ENCODE results near the gene CCDC33. TPM values are rescaled to one million over a fixed set of nuclear protein-coding genes. Genes with fewer than 3 reads are reported as not detected.

CCDC33 gene
- total RNA-seq, 1 experiment from 2014 or later = not detected

GRCh38 chr15:74261685-74262084 lies 25.6 kb downstream of the CCDC33 start:
- CTCF ChIA-PET = no interaction called here
- DNase-seq = no peak
- H3K27me3 Mint-ChIP-seq (ENCODE audit: insufficient read depth, unreplicated experiment) = peaks cover 22% of the 10 kb centered on the region
- H3K27me3 ChIP-seq (replicated peaks; ENCODE audit: control insufficient read depth, insufficient read depth, low read length) = peaks cover 2% of the 10 kb centered on the region; the same call in 1 of the 2 replicates
- no peaks in the 10 kb centered on the region for H3K9me3 ChIP-seq
- no peaks in the 10 kb centered on the region for H3K4me1 Mint-ChIP-seq (ENCODE audit: low read depth, unreplicated experiment)
- no peak overlapping the region for H3K4me3 ChIP-seq (ENCODE audit: low read depth, low read length)
- H3K36me3 Mint-ChIP-seq (ENCODE audit: insufficient read depth, unreplicated experiment) = no peaks in the 10 kb centered on the region
- no peaks in the 10 kb centered on the region for H3K36me3 ChIP-seq (ENCODE audit: control insufficient read depth, insufficient read depth, low read length)
- no peak for TF ChIP-seq CTCF (IDR thresholded peaks at IDR 0.05; ENCODE audit: insufficient read depth in 1 of 2, low read depth in 1 of 2, low read length in 1 of 2, severe bottlenecking in 1 of 2, unreplicated experiment in 1 of 2)
- BruUV-seq (replicated peaks) = no TSS peak
- intact Hi-C loops (cut with micrococcal nuclease; ENCODE audit: unreplicated experiment) = no loop called here
- H3K27ac Mint-ChIP-seq (ENCODE audit: unreplicated experiment) = no peak overlapping the region
- no peak overlapping the region for H3K4me3 Mint-ChIP-seq (ENCODE audit: unreplicated experiment)
- POLR2A ChIA-PET = no interaction called here
- H3K4me1 ChIP-seq = no peaks in the 10 kb centered on the region
- H3K9me3 Mint-ChIP-seq (ENCODE audit: unreplicated experiment) = no peaks in the 10 kb centered on the region

GRCh38 chr15:74262151-74262550 lies 26.0 kb downstream of the CCDC33 start:
- H3K36me3 ChIP-seq (ENCODE audit: control insufficient read depth, insufficient read depth, low read length) = no peaks in the 10 kb centered on the region
- H3K4me3 Mint-ChIP-seq (ENCODE audit: unreplicated experiment) = no peak overlapping the region
- BruUV-seq (replicated peaks) = no TSS peak
- peaks cover 20% of the 10 kb centered on the region for H3K27me3 Mint-ChIP-seq (ENCODE audit: insufficient read depth, unreplicated experiment)
- peaks cover 2% of the 10 kb centered on the region; the same call in 1 of the 2 replicates for H3K27me3 ChIP-seq (replicated peaks; ENCODE audit: control insufficient read depth, insufficient read depth, low read length)
- TF ChIP-seq CTCF (IDR thresholded peaks at IDR 0.05; ENCODE audit: insufficient read depth in 1 of 2, low read depth in 1 of 2, low read length in 1 of 2, severe bottlenecking in 1 of 2, unreplicated experiment in 1 of 2) = no peak
- H3K9me3 Mint-ChIP-seq (ENCODE audit: unreplicated experiment) = no peaks in the 10 kb centered on the region
- DNase-seq = no peak
- ChIA-PET CTCF (interaction anchor here (2.2 kb wide), 1 partner anchor 45 kb away, joined by 8 read pairs; no protein-coding TSS in a partner anchor), POLR2A (no interaction called here)
- H3K4me3 ChIP-seq (ENCODE audit: low read depth, low read length) = no peak overlapping the region
- H3K9me3 ChIP-seq = no peaks in the 10 kb centered on the region
- H3K4me1 ChIP-seq = no peaks in the 10 kb centered on the region
- H3K36me3 Mint-ChIP-seq (ENCODE audit: insufficient read depth, unreplicated experiment) = no peaks in the 10 kb centered on the region
- H3K27ac Mint-ChIP-seq (ENCODE audit: unreplicated experiment) = no peak overlapping the region
- intact Hi-C loops (cut with micrococcal nuclease; ENCODE audit: unreplicated experiment) = no loop called here
- no peaks in the 10 kb centered on the region for H3K4me1 Mint-ChIP-seq (ENCODE audit: low read depth, unreplicated experiment)

- H3K36me3 ChIP-seq (ENCODE audit: control insufficient read depth, insufficient read depth, low read length) = no peaks in the 10 kb centered on the region
- H3K27ac Mint-ChIP-seq (ENCODE audit: unreplicated experiment) = no peak overlapping the region
- no peak for DNase-seq
- CTCF ChIA-PET = interaction anchor here (2.2 kb wide), 1 partner anchor 45 kb away, joined by 8 read pairs; no protein-coding TSS in a partner anchor
- intact Hi-C loops (cut with micrococcal nuclease; ENCODE audit: unreplicated experiment) = no loop called here
- no peak overlapping the region for H3K4me3 ChIP-seq (ENCODE audit: low read depth, low read length)
- H3K4me3 Mint-ChIP-seq (ENCODE audit: unreplicated experiment) = no peak overlapping the region
- peaks cover 18% of the 10 kb centered on the region for H3K27me3 Mint-ChIP-seq (ENCODE audit: insufficient read depth, unreplicated experiment)
- no peaks in the 10 kb centered on the region for H3K4me1 ChIP-seq
- H3K27me3 ChIP-seq (replicated peaks; ENCODE audit: control insufficient read depth, insufficient read depth, low read length) = peaks cover 2% of the 10 kb centered on the region; the same call in 1 of the 2 replicates
- BruUV-seq (replicated peaks) = no TSS peak
- no peaks in the 10 kb centered on the region for H3K4me1 Mint-ChIP-seq (ENCODE audit: low read depth, unreplicated experiment)
- H3K36me3 Mint-ChIP-seq (ENCODE audit: insufficient read depth, unreplicated experiment) = no peaks in the 10 kb centered on the region
- H3K9me3 ChIP-seq = no peaks in the 10 kb centered on the region
- no peak for TF ChIP-seq CTCF (IDR thresholded peaks at IDR 0.05; ENCODE audit: insufficient read depth in 1 of 2, low read depth in 1 of 2, low read length in 1 of 2, severe bottlenecking in 1 of 2, unreplicated experiment in 1 of 2)
- POLR2A ChIA-PET = no interaction called here
- H3K9me3 Mint-ChIP-seq (ENCODE audit: unreplicated experiment) = no peaks in the 10 kb centered on the region
Observed at GRCh38 chr15:74262625-74263024, 26.5 kb downstream of the CCDC33 start.
